Panc1 (cell line): ENCODE measurements around the gene HADHA. TPM values are rescaled to one million over a fixed set of nuclear protein-coding genes. Genes with fewer than 3 reads are reported as not detected.

Source experiments
- ATAC-seq: fragments of 200-7000 bp; cut with Tn5 transposase; 2 replicates; pipeline ENCODE4 v1.9.1; 2020; ENCODE audit warnings: mild to moderate bottlenecking, moderate library complexity
- BruUV-seq: library from RNA; stranded (reverse); fragments of 400-500 nt; replicated peaks from 2 replicates; lab custom pipeline; 2021; lab: Mats Ljungman, UMichigan
- CTCF ChIA-PET: fragments of 300-600 bp; sonication (Branson Sonifier 250); formaldehyde crosslinking; loops from one replicate; lab custom pipeline; 2022; ENCODE audit warnings: antibody characterized with exemption; lab: Charles Lee
- POLR2A ChIA-PET: fragments of 300-600 bp; sonication (Branson Sonifier 250); formaldehyde crosslinking; loops from one replicate; lab custom pipeline; 2022; ENCODE audit warnings: antibody characterized with exemption; lab: Charles Lee
- DNase-seq: peaks from one replicate; pipeline ENCODE4 v3.0.0-alpha.2; 2010; ENCODE audit warnings: low read depth, low spot score
- H3K27ac ChIP-seq: 2 replicates; pipeline ENCODE4 v1.5.1; 2011; ENCODE audit warnings: mild to moderate bottlenecking, low read length, inconsistent platforms
- H3K27me3 ChIP-seq: fragments of 200-500 bp; sonication (Bioruptor generic); 2 replicates; pipeline ENCODE4 v1.6.0; 2014; ENCODE audit warnings: low read length, inconsistent platforms; ENCODE audit not compliant: control insufficient read depth, insufficient read depth
- H3K36me3 ChIP-seq: fragments of 200-500 bp; sonication (Bioruptor generic); 2 replicates; pipeline ENCODE4 v1.5.1; 2014; ENCODE audit warnings: inconsistent platforms, mild to moderate bottlenecking, low read length, moderate library complexity; ENCODE audit not compliant: control insufficient read depth, insufficient read depth
- H3K4me1 ChIP-seq: 2 replicates; pipeline ENCODE4 v1.5.1; 2011; ENCODE audit warnings: inconsistent platforms, mild to moderate bottlenecking, low read length, moderate library complexity; ENCODE audit not compliant: control insufficient read depth, insufficient read depth
- H3K4me3 ChIP-seq, 2 experiments: 2 replicates each; pipeline ENCODE4 v1.5.1; 2011 to 2012; ENCODE audit warnings: low read depth in 2 of 2, low read length in 2 of 2, mild to moderate bottlenecking in 2 of 2, inconsistent platforms in 1 of 2, moderate library complexity in 1 of 2
- H3K9me3 ChIP-seq: fragments of 200-500 bp; sonication (Bioruptor generic); 2 replicates; pipeline ENCODE4 v1.5.1; 2014; ENCODE audit warnings: low read depth, mild to moderate bottlenecking, inconsistent platforms, low read length, moderate library complexity; ENCODE audit not compliant: control insufficient read depth, insufficient read depth
- CTCF ChIP-seq: fragments of 450-650 bp; IDR thresholded peaks from 2 replicates; pipeline ENCODE4 v1.5.1; 2017; ENCODE audit warnings: mild to moderate bottlenecking
- POLR2AphosphoS5 ChIP-seq: IDR thresholded peaks from 2 replicates; pipeline ENCODE4 v1.6.1; 2012; ENCODE audit warnings: mild to moderate bottlenecking, low read depth, low read length, moderate library complexity
- REST ChIP-seq, 2 experiments: IDR thresholded peaks; 2 replicates each; pipeline ENCODE4 v1.6.1; 2011 to 2012; ENCODE audit warnings: low read depth in 2 of 2, control low read depth in 1 of 2, low read length in 1 of 2, mild to moderate bottlenecking in 1 of 2, moderate library complexity in 1 of 2; ENCODE audit not compliant: insufficient read depth in 1 of 2
- SIN3A ChIP-seq: IDR thresholded peaks from 2 replicates; pipeline ENCODE4 v1.6.1; 2012; ENCODE audit warnings: low read depth, mild to moderate bottlenecking, low read length, moderate library complexity, borderline replicate concordance; ENCODE audit not compliant: insufficient read depth
- TCF7L2 ChIP-seq: IDR thresholded peaks from 2 replicates; pipeline ENCODE4 v1.6.1; 2011; ENCODE audit warnings: mild to moderate bottlenecking, low read depth, low read length, inconsistent platforms
- in situ Hi-C: cut with HindIII; loops from 2 replicates; pipeline ENCODE4 v1.10.0; 2016; ENCODE audit warnings: low sequenced_read_pairs, low pct_unique_long_range_greater_than_20kb
- intact Hi-C: fragments of 100-400 bp; cut with micrococcal nuclease; formaldehyde crosslinking; loops from one replicate; pipeline ENCODE4 v1.10.0; 2022; ENCODE audit not compliant: unreplicated experiment
- total RNA-seq: library from RNA; stranded (reverse); gene quantifications from one replicate; pipeline ENCODE4 v1.2.1, GENCODE V29; 2021; ENCODE audit not compliant: unreplicated experiment

HADHA gene
- total RNA-seq, 1 experiment from 2014 or later = 148 TPM

GRCh38 chr2:26290001-26290400, 45.6 kb upstream of the HADHA start:
- TSS peak; percentile 58 for BruUV-seq
- in situ Hi-C loops = no loop called here
- Histone ChIP-seq H3K36me3 (0 out of 2 replicates have a peak, but pooled peaks cover 3% of the 10 kb centered on the region), H3K27ac (no peak overlapping the region), H3K4me1 (no peaks in the 10 kb centered on the region), H3K4me3 (no peak overlapping the region), H3K27me3 (no peaks in the 10 kb centered on the region), H3K9me3 (no peaks in the 10 kb centered on the region)
- DNase-seq = no peak
- POLR2A ChIA-PET = interaction anchor here (0.6 kb wide), 1 partner anchor 51 kb away, joined by 3 read pairs; no protein-coding TSS in a partner anchor
- CTCF ChIA-PET = no interaction called here
- no peak for TF ChIP-seq TCF7L2
- no peak for TF ChIP-seq CTCF
- no peak for TF ChIP-seq SIN3A
- TF ChIP-seq POLR2AphosphoS5 = no peak
- TF ChIP-seq REST (IDR thresholded peaks at IDR 0.05; ENCODE audit: insufficient read depth in 1 of 2, low read depth in 2 of 2, low read length in 1 of 2) = no peak
- no peak for ATAC-seq
- intact Hi-C loops = no loop called here

GRCh38 chr2:26285931-26286330, 41.5 kb upstream of the HADHA start:
- Histone ChIP-seq H3K4me3 (no peak overlapping the region), H3K36me3 (peaks cover 12% of the 10 kb centered on the region), H3K27ac (no peak overlapping the region), H3K4me1 (no peaks in the 10 kb centered on the region), H3K9me3 (no peaks in the 10 kb centered on the region), H3K27me3 (no peaks in the 10 kb centered on the region)
- TF ChIP-seq SIN3A (no peak), TCF7L2 (no peak), CTCF (no peak), REST (IDR thresholded peaks at IDR 0.05; ENCODE audit: insufficient read depth in 1 of 2, low read depth in 2 of 2, low read length in 1 of 2) (no peak), POLR2AphosphoS5 (no peak)
- intact Hi-C loops (no loop called here), in situ Hi-C loops (no loop called here)
- no TSS peak for BruUV-seq
- POLR2A ChIA-PET = no interaction called here
- ATAC-seq = no peak
- CTCF ChIA-PET = no interaction called here
- DNase-seq = no peak
